ENCODE results near the gene MGLL. TPM values are rescaled to one million over a fixed set of nuclear protein-coding genes. Genes with fewer than 3 reads are reported as not detected.

MGLL gene
- total RNA-seq, 1 donor from 2014 or later = 61.0 TPM

- H3K27ac Mint-ChIP-seq (ENCODE audit: unreplicated experiment) = peak overlapping the region; percentile 68
- DNase-seq (ENCODE audit: low spot score) = peak; percentile 78
Observed at GRCh38 chr3:127674101-127674721, 148.1 kb downstream of the MGLL start.

DNA sequence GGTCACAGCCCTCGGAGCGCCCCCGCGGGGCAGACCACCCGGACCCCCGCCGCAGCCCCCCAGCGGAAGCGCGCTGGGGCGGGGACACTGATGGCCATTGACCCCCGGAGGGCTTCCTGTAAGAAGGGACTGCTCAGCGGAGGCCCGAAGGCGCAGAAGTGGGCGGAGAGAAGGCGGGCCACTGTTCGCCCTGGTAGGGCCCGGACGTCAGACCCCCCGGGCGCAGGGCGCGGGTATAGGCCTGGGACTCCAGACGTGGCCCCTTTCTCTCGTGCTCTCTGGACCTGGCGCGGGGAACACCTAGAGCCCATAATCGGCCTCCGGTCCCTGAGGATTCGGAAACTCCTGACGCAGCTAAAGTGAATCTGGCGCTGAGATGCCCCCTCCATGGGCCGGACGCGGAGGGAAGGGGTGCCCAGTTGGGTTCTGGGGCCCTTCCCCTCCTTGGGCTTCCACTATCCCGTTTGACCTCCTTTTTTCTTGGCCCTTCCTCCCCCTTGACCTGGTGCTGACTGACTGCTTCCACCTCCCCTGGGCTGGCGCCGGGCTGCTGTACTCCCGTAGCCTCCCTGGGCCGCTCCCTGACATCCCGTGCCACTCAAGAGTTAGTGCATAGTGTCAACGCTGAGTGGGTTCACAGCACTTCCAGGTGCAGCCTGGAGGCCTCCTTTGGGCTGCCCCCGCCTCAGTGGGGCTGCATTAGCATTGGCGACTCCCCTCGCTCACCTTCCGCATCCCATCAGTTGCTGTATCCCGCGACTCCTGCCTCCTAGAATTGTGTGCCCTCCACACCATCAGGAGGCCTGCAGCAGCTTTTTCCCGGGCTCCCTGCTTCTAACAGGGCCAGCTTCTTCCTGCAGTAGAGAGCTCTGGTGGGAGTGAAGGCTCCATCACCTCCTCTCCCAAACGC, 148.9 kb downstream of the MGLL start:
- Mint-ChIP-seq H3K4me3 (ENCODE audit: unreplicated experiment) (peak overlapping the region; percentile 77), H3K4me1 (ENCODE audit: low read depth) (peaks cover 20% of the 10 kb centered on the region), H3K9me3 (ENCODE audit: low read depth) (no peaks in the 10 kb centered on the region), H3K36me3 (ENCODE audit: low read depth) (peaks cover 5% of the 10 kb centered on the region), H3K27me3 (ENCODE audit: low read depth) (no peaks in the 10 kb centered on the region), H3K27ac (ENCODE audit: unreplicated experiment) (peak overlapping the region; percentile 68)
- TF ChIP-seq, protein P1, sequence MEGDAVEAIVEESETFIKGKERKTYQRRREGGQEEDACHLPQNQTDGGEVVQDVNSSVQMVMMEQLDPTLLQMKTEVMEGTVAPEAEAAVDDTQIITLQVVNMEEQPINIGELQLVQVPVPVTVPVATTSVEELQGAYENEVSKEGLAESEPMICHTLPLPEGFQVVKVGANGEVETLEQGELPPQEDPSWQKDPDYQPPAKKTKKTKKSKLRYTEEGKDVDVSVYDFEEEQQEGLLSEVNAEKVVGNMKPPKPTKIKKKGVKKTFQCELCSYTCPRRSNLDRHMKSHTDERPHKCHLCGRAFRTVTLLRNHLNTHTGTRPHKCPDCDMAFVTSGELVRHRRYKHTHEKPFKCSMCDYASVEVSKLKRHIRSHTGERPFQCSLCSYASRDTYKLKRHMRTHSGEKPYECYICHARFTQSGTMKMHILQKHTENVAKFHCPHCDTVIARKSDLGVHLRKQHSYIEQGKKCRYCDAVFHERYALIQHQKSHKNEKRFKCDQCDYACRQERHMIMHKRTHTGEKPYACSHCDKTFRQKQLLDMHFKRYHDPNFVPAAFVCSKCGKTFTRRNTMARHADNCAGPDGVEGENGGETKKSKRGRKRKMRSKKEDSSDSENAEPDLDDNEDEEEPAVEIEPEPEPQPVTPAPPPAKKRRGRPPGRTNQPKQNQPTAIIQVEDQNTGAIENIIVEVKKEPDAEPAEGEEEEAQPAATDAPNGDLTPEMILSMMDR (IDR thresholded peaks at IDR 0.05) = no peak
- peak; percentile 88 for DNase-seq (ENCODE audit: low spot score)

More at GRCh38 chr3:127674101-127674721, 148.1 kb downstream of the MGLL start:
- Mint-ChIP-seq H3K9me3 (ENCODE audit: low read depth) (no peaks in the 10 kb centered on the region), H3K4me3 (ENCODE audit: unreplicated experiment) (peak overlapping the region; percentile 77), H3K36me3 (ENCODE audit: low read depth) (peaks cover 5% of the 10 kb centered on the region), H3K4me1 (ENCODE audit: low read depth) (peaks cover 20% of the 10 kb centered on the region), H3K27me3 (ENCODE audit: low read depth) (no peaks in the 10 kb centered on the region)
- TF ChIP-seq, protein P1 (IDR thresholded peaks at IDR 0.05) = no peak

GRCh38 chr3:127672429-127673190, 149.7 kb downstream of the MGLL start, which contains the start of gene ABTB1:
Gene ABTB1 (plus strand): TSS chr3:127672952. CDS start chr3:127673026, 74 bp downstream.
- TF ChIP-seq, protein P1 (IDR thresholded peaks at IDR 0.05) = no peak
- Mint-ChIP-seq H3K27ac (ENCODE audit: unreplicated experiment) (peak within 1 kb of the TSS; percentile 76), H3K4me3 (ENCODE audit: unreplicated experiment) (peak within 1 kb of the TSS; percentile 77), H3K36me3 (ENCODE audit: low read depth) (peaks cover 3% of the 10 kb centered on the region), H3K27me3 (ENCODE audit: low read depth) (no peaks in the 10 kb centered on the region), H3K4me1 (ENCODE audit: low read depth) (peaks cover 20% of the 10 kb centered on the region), H3K9me3 (ENCODE audit: low read depth) (no peaks in the 10 kb centered on the region)
- DNase-seq (ENCODE audit: low spot score) = peak; percentile 83

GRCh38 chr3:127671523-127672428, 150.5 kb downstream of the MGLL start:
- TF ChIP-seq, protein P1 (IDR thresholded peaks at IDR 0.05) = no peak
- Mint-ChIP-seq H3K9me3 (ENCODE audit: low read depth) (no peaks in the 10 kb centered on the region), H3K27ac (ENCODE audit: unreplicated experiment) (peak overlapping the region; percentile 76), H3K36me3 (ENCODE audit: low read depth) (peaks cover 2% of the 10 kb centered on the region), H3K27me3 (ENCODE audit: low read depth) (no peaks in the 10 kb centered on the region), H3K4me3 (ENCODE audit: unreplicated experiment) (peak overlapping the region; percentile 75), H3K4me1 (ENCODE audit: low read depth) (peaks cover 20% of the 10 kb centered on the region)
- peak; percentile 91 for DNase-seq (ENCODE audit: low spot score)
